Peyer's patch (tissue), 4 donors: Measurements from ENCODE around the gene SNRPA1. TPM values are rescaled to one million over a fixed set of nuclear protein-coding genes. Genes with fewer than 3 reads are reported as not detected.

Experiments used
- DNase-seq, 3 donors: peaks; one replicate each; pipeline ENCODE4 v3.0.0-alpha.2; 2017 to 2019
- H3K27ac ChIP-seq, 4 donors: fragments of 200-600 bp; sonication (generic); one replicate each; pipeline ENCODE4 v1.5.1; 2016 to 2019
- H3K27me3 ChIP-seq, 2 donors: fragments of 200-600 bp; sonication (generic); one replicate each; pipeline ENCODE4 v1.5.1; 2019
- H3K36me3 ChIP-seq, 3 donors: fragments of 200-600 bp; sonication (generic); one replicate each; pipeline ENCODE4 v1.5.1; 2016 to 2019
- H3K4me1 ChIP-seq, 4 donors: fragments of 200-600 bp; sonication (generic); one replicate each; pipeline ENCODE4 v1.5.1; 2016 to 2019
- H3K4me3 ChIP-seq, 4 donors: fragments of 200-600 bp; sonication (generic); 1 replicate in 3 of 4; 2 replicates in 1 of 4; pipeline ENCODE4 v1.5.1; 2016 to 2019; ENCODE audit warnings: mild to moderate bottlenecking in 1 of 4
- H3K9me3 ChIP-seq, 4 donors: fragments of 200-600 bp; sonication (generic); one replicate each; pipeline ENCODE4 v1.5.1; 2016 to 2019; ENCODE audit warnings: mild to moderate bottlenecking in 1 of 4
- CTCF ChIP-seq, 6 experiments: fragments of 450-650 bp in 4 of 6; fragments of 200-600 bp in 2 of 6; sonication (generic) in 1 of 6; IDR thresholded peaks; one replicate each; pipeline ENCODE4 v1.5.1; 2017 to 2019; ENCODE audit warnings: antibody characterized with exemption in 6 of 6, mild to moderate bottlenecking in 3 of 6, moderate library complexity in 1 of 6
- POLR2A ChIP-seq, 2 donors: fragments of 450-650 bp; IDR thresholded peaks; one replicate each; pipeline ENCODE4 v1.5.1; 2017; ENCODE audit warnings: antibody characterized with exemption in 2 of 2, mild to moderate bottlenecking in 2 of 2, moderate library complexity in 2 of 2
- total RNA-seq, 4 donors: library from RNA; depleted of rRNA; stranded (reverse); fragments of >200 nt; gene quantifications; one replicate each; pipeline ENCODE4 v1.1.0, GENCODE V29; 2016

Gene SNRPA1
- total RNA-seq, 4 donors from 2014 or later, result 36.4 to 80.0 (median 50.4) TPM

- no peak for TF ChIP-seq CTCF (IDR thresholded peaks at IDR 0.05)
- TF ChIP-seq POLR2A (IDR thresholded peaks at IDR 0.05), result no peak
- Histone ChIP-seq H3K36me3 (peaks cover 0 to 6% (median 0%) of the 10 kb centered on the region in 3 donors), H3K9me3 (no peaks in the 10 kb centered on the region), H3K27ac (peak overlapping the region in 2 of 4 donors; percentile 17 to 46), H3K4me3 (no peak overlapping the region), H3K27me3 (no peaks in the 10 kb centered on the region), H3K4me1 (no peaks in the 10 kb centered on the region)
- DNase-seq, result no peak
Observed at GRCh38 chr15:101264911-101265641, 30.0 kb downstream of the SNRPA1 start.

- DNase-seq, result no peak
- Histone ChIP-seq H3K9me3 (no peaks in the 10 kb centered on the region), H3K4me1 (no peaks in the 10 kb centered on the region), H3K4me3 (no peak overlapping the region), H3K27me3 (no peaks in the 10 kb centered on the region), H3K27ac (peak overlapping the region in 1 of 4 donors; percentile 46), H3K36me3 (peaks cover 0 to 3% (median 0%) of the 10 kb centered on the region in 3 donors)
- no peak for TF ChIP-seq CTCF (IDR thresholded peaks at IDR 0.05)
- TF ChIP-seq POLR2A (IDR thresholded peaks at IDR 0.05), result no peak
Observed at GRCh38 chr15:101264011-101264410, 31.0 kb downstream of the SNRPA1 start.

DNA sequence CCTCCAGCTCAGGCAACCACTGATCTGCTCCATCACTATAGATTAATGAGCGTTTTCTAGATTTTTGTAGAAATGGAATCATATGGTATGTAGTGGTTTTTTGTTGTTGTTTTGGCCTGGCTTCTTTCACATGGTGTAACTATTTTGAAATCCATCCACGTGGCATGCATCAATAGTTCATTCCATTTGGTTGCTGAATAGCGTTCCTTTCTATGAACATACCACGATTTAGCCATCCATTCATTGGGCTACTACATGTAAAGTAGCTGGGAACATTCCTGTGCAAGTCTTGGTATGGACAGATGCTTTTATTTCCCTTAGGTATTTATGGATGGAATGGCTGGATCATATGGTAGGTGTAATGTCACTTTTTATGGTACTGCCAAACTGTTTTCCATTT, 32.5 kb downstream of the SNRPA1 start:
- no peaks in the 10 kb centered on the region for H3K27me3 ChIP-seq
- H3K9me3 ChIP-seq, result no peaks in the 10 kb centered on the region
- H3K36me3 ChIP-seq, result no peaks in the 10 kb centered on the region
- no peak for DNase-seq
- TF ChIP-seq POLR2A (IDR thresholded peaks at IDR 0.05), result no peak
- no peak overlapping the region for H3K4me3 ChIP-seq
- no peak overlapping the region for H3K27ac ChIP-seq
- H3K4me1 ChIP-seq, result peaks cover 0 to 7% (median 0%) of the 10 kb centered on the region in 4 donors

- Histone ChIP-seq H3K9me3 (no peaks in the 10 kb centered on the region), H3K4me1 (peaks cover 0 to 7% (median 0%) of the 10 kb centered on the region in 4 donors), H3K27me3 (no peaks in the 10 kb centered on the region), H3K36me3 (no peaks in the 10 kb centered on the region), H3K4me3 (no peak overlapping the region), H3K27ac (no peak overlapping the region)
- TF ChIP-seq CTCF (IDR thresholded peaks at IDR 0.05) (peak; percentile 74 to 95 (median 88)), POLR2A (IDR thresholded peaks at IDR 0.05) (no peak)
- peak in 2 of 3 donors; percentile 49 to 84 for DNase-seq
Observed at GRCh38 chr15:101258238-101259144, 36.6 kb downstream of the SNRPA1 start.

- H3K4me1 ChIP-seq, result peaks cover 0 to 16% (median 0%) of the 10 kb centered on the region in 4 donors
- H3K27ac ChIP-seq, result no peak overlapping the region
- H3K4me3 ChIP-seq, result no peak overlapping the region
- no peak for DNase-seq
- H3K36me3 ChIP-seq, result no peaks in the 10 kb centered on the region
- TF ChIP-seq POLR2A (IDR thresholded peaks at IDR 0.05) (no peak), CTCF (IDR thresholded peaks at IDR 0.05) (peak in 4 of 6 experiments; percentile 28 to 44 (median 40))
- H3K9me3 ChIP-seq, result no peaks in the 10 kb centered on the region
- H3K27me3 ChIP-seq, result no peaks in the 10 kb centered on the region
Observed at GRCh38 chr15:101256757-101257156, 38.3 kb downstream of the SNRPA1 start.
